ENCODE measurements around the gene NEMF.

NEMF gene

DNA sequence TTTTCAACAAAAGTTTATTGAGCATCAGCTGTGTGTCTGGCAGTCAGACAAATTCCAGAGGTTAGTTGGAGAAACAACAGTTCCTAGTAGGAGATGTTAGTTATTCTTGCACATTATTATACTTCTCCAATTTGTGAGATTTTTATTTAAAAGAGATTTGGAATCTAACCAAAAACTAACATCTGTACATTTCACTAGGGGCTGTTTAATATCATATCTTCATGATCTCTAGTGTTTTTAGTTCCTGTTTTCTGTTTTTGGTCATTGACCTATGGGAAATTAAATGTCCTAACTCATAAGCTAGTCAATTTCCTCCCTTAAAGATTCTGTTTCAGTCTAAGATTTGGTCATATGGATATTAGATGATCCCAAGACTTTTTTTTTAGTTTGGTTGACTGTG, 118.8 kb downstream of the NEMF start:
- DNase-seq: no peak

DNA sequence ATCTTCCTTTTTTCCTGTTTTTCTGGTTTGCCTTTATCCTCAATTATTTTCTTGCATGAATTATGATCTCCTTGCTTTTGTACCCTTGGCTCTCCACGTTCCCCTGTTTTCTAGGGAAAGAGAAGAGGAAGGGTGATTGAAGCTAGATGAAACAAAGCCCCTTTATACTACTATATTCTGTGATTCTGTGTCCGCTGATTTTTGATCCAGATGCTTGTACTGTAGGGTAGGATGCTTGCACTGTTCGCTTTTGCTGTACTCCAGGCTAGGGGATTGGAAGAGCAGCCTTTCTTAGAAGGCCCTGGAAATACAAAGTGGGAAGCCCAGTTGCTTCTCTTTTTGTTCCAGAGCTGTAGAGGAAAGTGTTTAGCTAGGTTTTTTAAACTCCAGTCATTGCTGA, 119.7 kb downstream of the NEMF start:
- no peak for DNase-seq

All from inflammatory macrophage (primary cell).